Measurements from ENCODE around the gene TMEM271. TPM values are rescaled to one million over a fixed set of nuclear protein-coding genes. Genes with fewer than 3 reads are reported as not detected.

TMEM271 gene
- total and polyA plus RNA-seq, 10 donors: not detected

- no peak for DNase-seq
These were observed 13.3 kb upstream of the TMEM271 start for GRCh38 chr4:589219-589963.

GRCh38 chr4:588351-588849 is 12.3 kb upstream of the TMEM271 start:
- 75 to 88% (median 79%) methylated on average over 36 of the region's 36 CpGs for WGBS, 5 donors
- Histone ChIP-seq H3K4me3 (no peak overlapping the region), H3K36me3 (no peaks in the 10 kb centered on the region), H3K27me3 (replicated peaks in 1 of 7) (peaks cover 0 to 53% (median 4%) of the 10 kb centered on the region in 7 donors), H3K27ac (no peak overlapping the region), H3K4me1 (no peaks in the 10 kb centered on the region), H3K9me3 (peaks cover 0 to 42% (median 16%) of the 10 kb centered on the region in 8 donors)
- no peak for TF ChIP-seq POLR2AphosphoS5 (IDR thresholded peaks at IDR 0.05)
- no peak for TF ChIP-seq POLR2A (IDR thresholded peaks at IDR 0.05)
- no peak for TF ChIP-seq CTCF (IDR thresholded peaks at IDR 0.05 in 8 of 11, conservative IDR thresholded peaks at IDR 0.05 in 3 of 11)
- intact Hi-C loops (cut with DNase I; ENCODE audit: low total_unique reads): no loop called here
- DNase-seq: no peak

More at GRCh38 chr4:589219-589963, 13.3 kb upstream of the TMEM271 start:
- Histone ChIP-seq H3K27me3 (replicated peaks in 1 of 7) (peaks cover 0 to 50% (median 0%) of the 10 kb centered on the region in 7 donors), H3K27ac (no peak overlapping the region), H3K36me3 (no peaks in the 10 kb centered on the region), H3K4me1 (no peaks in the 10 kb centered on the region), H3K9me3 (peaks cover 0 to 42% (median 11%) of the 10 kb centered on the region in 8 donors), H3K4me3 (no peak overlapping the region)
- intact Hi-C loops (cut with DNase I; ENCODE audit: low total_unique reads): no loop called here
- WGBS, 5 donors: 82 to 89% (median 86%) methylated on average over 16 of the region's 16 CpGs
- TF ChIP-seq CTCF (IDR thresholded peaks at IDR 0.05 in 8 of 11, conservative IDR thresholded peaks at IDR 0.05 in 3 of 11) (no peak), POLR2A (IDR thresholded peaks at IDR 0.05) (no peak), POLR2AphosphoS5 (IDR thresholded peaks at IDR 0.05) (no peak)

GRCh38 chr4:587671-588350 is 11.7 kb upstream of the TMEM271 start:
- no peak for DNase-seq
- Histone ChIP-seq H3K36me3 (no peaks in the 10 kb centered on the region), H3K27ac (no peak overlapping the region), H3K27me3 (replicated peaks in 1 of 7) (peaks cover 0 to 56% (median 4%) of the 10 kb centered on the region in 7 donors), H3K9me3 (peaks cover 0 to 45% (median 20%) of the 10 kb centered on the region in 8 donors), H3K4me3 (no peak overlapping the region), H3K4me1 (no peaks in the 10 kb centered on the region)
- WGBS, 5 donors: 74 to 84% (median 80%) methylated on average over 25 of the region's 25 CpGs
- intact Hi-C loops (cut with DNase I; ENCODE audit: low total_unique reads): no loop called here
- TF ChIP-seq CTCF (IDR thresholded peaks at IDR 0.05 in 8 of 11, conservative IDR thresholded peaks at IDR 0.05 in 3 of 11): no peak
- TF ChIP-seq POLR2A (IDR thresholded peaks at IDR 0.05): no peak
- TF ChIP-seq POLR2AphosphoS5 (IDR thresholded peaks at IDR 0.05): no peak

GRCh38 chr4:583820-584219 is 7.7 kb upstream of the TMEM271 start:
- intact Hi-C loops (cut with DNase I; ENCODE audit: low total_unique reads): no loop called here
- H3K36me3 ChIP-seq: no peaks in the 10 kb centered on the region
- no peak for DNase-seq
- TF ChIP-seq CTCF (IDR thresholded peaks at IDR 0.05 in 8 of 11, conservative IDR thresholded peaks at IDR 0.05 in 3 of 11) (no peak), POLR2A (IDR thresholded peaks at IDR 0.05) (no peak), POLR2AphosphoS5 (IDR thresholded peaks at IDR 0.05) (no peak)
- H3K27me3 ChIP-seq (replicated peaks in 1 of 7): peaks cover 0 to 69% (median 12%) of the 10 kb centered on the region in 7 donors
- peaks cover 0 to 47% (median 21%) of the 10 kb centered on the region in 8 donors for H3K9me3 ChIP-seq
- 83 to 94% (median 93%) methylated on average over 2 of the region's 2 CpGs for WGBS, 5 donors
- H3K4me1 ChIP-seq: no peaks in the 10 kb centered on the region
- no peak overlapping the region for H3K27ac ChIP-seq
- H3K4me3 ChIP-seq: no peak overlapping the region
